HFFc6 (cell line): Measurements from ENCODE around the gene ZNF836. TPM values are rescaled to one million over a fixed set of nuclear protein-coding genes. Genes with fewer than 3 reads are reported as not detected.

ENCODE experiments used
- DNase-seq: peaks from one replicate; pipeline ENCODE4 v3.0.0-alpha.2; 2018
- H3K27ac Mint-ChIP-seq: 2 replicates; pipeline ENCODE4 v1.8.0; 2020; ENCODE audit warnings: mild to moderate bottlenecking, mixed read lengths
- H3K27me3 Mint-ChIP-seq: 2 replicates; pipeline ENCODE4 v1.8.0; 2021; ENCODE audit warnings: mild to moderate bottlenecking, moderate library complexity, mixed read lengths; ENCODE audit not compliant: insufficient read depth
- H3K36me3 Mint-ChIP-seq: 2 replicates; pipeline ENCODE4 v1.8.0; 2021; ENCODE audit warnings: low read depth, mixed read lengths
- H3K4me1 Mint-ChIP-seq: 2 replicates; pipeline ENCODE4 v1.8.0; 2020; ENCODE audit warnings: low read depth, mixed read lengths
- H3K4me3 Mint-ChIP-seq: 2 replicates; pipeline ENCODE4 v1.8.0; 2020; ENCODE audit warnings: mild to moderate bottlenecking, moderate library complexity, mixed read lengths
- H3K9me3 Mint-ChIP-seq: 2 replicates; pipeline ENCODE4 v1.8.0; 2020; ENCODE audit warnings: mild to moderate bottlenecking, mixed read lengths
- total RNA-seq, 6 experiments: library from RNA; stranded (reverse); fragmentation: NEBNext Ultra II Directional; extraction: Animal tissue kit (Norgen Biotek cat#: 25700); gene quantifications; 2 replicates in 1 of 6; 3 replicates in 5 of 6; pipeline ENCODE4 v1.2.3, GENCODE V29; 2021
- TF ChIP-seq, protein P1 (sequence below): fragments of 200-600 bp; sonication (generic); IDR thresholded peaks from 2 replicates; pipeline ENCODE4 v1.5.0; 2021; ENCODE audit warnings: antibody characterized with exemption, mild to moderate bottlenecking

ZNF836 gene
- total RNA-seq, 6 experiments from 2014 or later = 4.6 to 7.0 (median 5.9) TPM

DNA sequence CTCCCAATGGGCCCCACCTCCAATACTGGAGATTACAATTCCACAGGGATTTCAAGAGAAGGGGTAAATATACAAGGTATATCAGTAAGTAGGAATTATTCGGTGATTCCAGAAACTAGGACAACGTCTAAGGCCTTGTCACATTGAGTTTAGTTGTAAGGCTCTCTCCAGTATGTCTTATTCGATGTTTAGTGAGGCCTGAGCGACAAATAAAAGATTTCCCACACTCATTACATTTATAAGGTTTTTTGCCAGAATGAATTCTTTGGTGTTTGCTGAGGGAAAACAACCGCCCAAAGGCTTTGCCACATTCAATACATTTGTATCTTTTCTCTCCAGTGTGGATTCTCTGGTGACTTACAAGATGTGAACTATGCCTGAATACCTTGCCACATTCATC lies 56.7 kb downstream of the ZNF836 start:
- no peak for DNase-seq
- Mint-ChIP-seq H3K27me3 (no peaks in the 10 kb centered on the region; the same call in 1 of the 2 replicates), H3K4me3 (no peak overlapping the region), H3K36me3 (peaks cover 94% of the 10 kb centered on the region), H3K4me1 (no peaks in the 10 kb centered on the region), H3K9me3 (peaks cover 96% of the 10 kb centered on the region), H3K27ac (no peak overlapping the region)
- TF ChIP-seq, protein P1, sequence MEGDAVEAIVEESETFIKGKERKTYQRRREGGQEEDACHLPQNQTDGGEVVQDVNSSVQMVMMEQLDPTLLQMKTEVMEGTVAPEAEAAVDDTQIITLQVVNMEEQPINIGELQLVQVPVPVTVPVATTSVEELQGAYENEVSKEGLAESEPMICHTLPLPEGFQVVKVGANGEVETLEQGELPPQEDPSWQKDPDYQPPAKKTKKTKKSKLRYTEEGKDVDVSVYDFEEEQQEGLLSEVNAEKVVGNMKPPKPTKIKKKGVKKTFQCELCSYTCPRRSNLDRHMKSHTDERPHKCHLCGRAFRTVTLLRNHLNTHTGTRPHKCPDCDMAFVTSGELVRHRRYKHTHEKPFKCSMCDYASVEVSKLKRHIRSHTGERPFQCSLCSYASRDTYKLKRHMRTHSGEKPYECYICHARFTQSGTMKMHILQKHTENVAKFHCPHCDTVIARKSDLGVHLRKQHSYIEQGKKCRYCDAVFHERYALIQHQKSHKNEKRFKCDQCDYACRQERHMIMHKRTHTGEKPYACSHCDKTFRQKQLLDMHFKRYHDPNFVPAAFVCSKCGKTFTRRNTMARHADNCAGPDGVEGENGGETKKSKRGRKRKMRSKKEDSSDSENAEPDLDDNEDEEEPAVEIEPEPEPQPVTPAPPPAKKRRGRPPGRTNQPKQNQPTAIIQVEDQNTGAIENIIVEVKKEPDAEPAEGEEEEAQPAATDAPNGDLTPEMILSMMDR = no peak

- no peaks in the 10 kb centered on the region for H3K4me1 Mint-ChIP-seq
- no peak for DNase-seq
- TF ChIP-seq, protein P1 = no peak
- H3K27ac Mint-ChIP-seq = no peak overlapping the region
- H3K9me3 Mint-ChIP-seq = peaks cover 93% of the 10 kb centered on the region
- peaks cover 81% of the 10 kb centered on the region for H3K36me3 Mint-ChIP-seq
- no peak overlapping the region for H3K4me3 Mint-ChIP-seq
- H3K27me3 Mint-ChIP-seq = no peaks in the 10 kb centered on the region; the same call in 1 of the 2 replicates
These were observed 58.8 kb downstream of the ZNF836 start for GRCh38 chr19:52112624-52113023.

DNA sequence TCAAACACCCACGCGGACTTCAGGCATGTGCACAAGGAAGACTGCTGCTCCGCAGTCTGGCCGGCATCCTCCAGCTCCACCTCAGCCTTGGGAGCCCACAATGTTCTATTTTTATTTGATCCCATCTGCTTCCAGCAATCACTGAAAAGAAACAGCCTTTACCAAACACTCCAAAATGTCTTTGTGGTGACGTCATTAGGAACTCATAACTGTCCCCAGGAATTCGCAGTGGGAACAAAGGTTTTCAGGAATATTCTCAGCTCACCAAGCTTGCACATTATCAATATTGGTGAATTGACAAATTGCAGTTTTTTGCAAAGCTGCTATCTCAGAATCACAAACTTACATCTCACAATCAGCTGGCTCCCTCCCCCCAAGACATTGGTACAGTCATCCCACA lies 60.6 kb downstream of the ZNF836 start:
- no peak for DNase-seq

More for the DNA sequence above, 60.6 kb downstream of the ZNF836 start:
- Mint-ChIP-seq H3K4me3 (no peak overlapping the region), H3K36me3 (peaks cover 71% of the 10 kb centered on the region), H3K4me1 (no peaks in the 10 kb centered on the region), H3K27ac (no peak overlapping the region), H3K9me3 (peaks cover 95% of the 10 kb centered on the region), H3K27me3 (no peaks in the 10 kb centered on the region; the same call in 1 of the 2 replicates)
- TF ChIP-seq, protein P1 = no peak

Other genes starting within 250 kb of the ZNF836 start
- 1 to 10 TPM; 2.7 to 5.4 (median 3.8) TPM for gene ZNF613, start 244.1 kb downstream of the ZNF836 start, total RNA-seq
- gene ZNF350, start 184.8 kb downstream of the ZNF836 start, total RNA-seq = 1 to 10 TPM; 4.8 to 7.0 (median 5.6) TPM
- gene ZNF615, start 163.4 kb downstream of the ZNF836 start, total RNA-seq = 1 to 10 TPM; 4.4 to 5.7 (median 4.8) TPM
- 1 to 10 TPM; 4.1 to 7.2 (median 5.3) TPM for gene ZNF614, start 143.2 kb downstream of the ZNF836 start, total RNA-seq
- 1 to 10 TPM; 5.6 to 6.9 (median 6.7) TPM for gene ZNF432, start 122.8 kb downstream of the ZNF836 start, total RNA-seq
- gene ZNF841, start 75.9 kb downstream of the ZNF836 start, total RNA-seq = 10 to 100 TPM; 13.2 to 17.1 (median 14.3) TPM
- 10 to 100 TPM in 3 of 6 experiments, 1 to 10 TPM in 3; 8.6 to 11.0 (median 9.9) TPM for gene ZNF616, start 31.7 kb downstream of the ZNF836 start, total RNA-seq
- gene PPP2R1A, start 18.4 kb upstream of the ZNF836 start, total RNA-seq = 100 to 1,000 TPM; 326 to 383 (median 349) TPM
- 10 to 100 TPM in 5 of 6 experiments, 1 to 10 TPM in 1; 9.6 to 12.0 (median 10.8) TPM for gene ZNF766, start 98.0 kb upstream of the ZNF836 start, total RNA-seq
- 10 to 100 TPM in 5 of 6 experiments, 1 to 10 TPM in 1; 9.8 to 12.5 (median 11.9) TPM for gene ZNF480, start 125.5 kb upstream of the ZNF836 start, total RNA-seq
- gene ZNF610, start 164.6 kb upstream of the ZNF836 start, total RNA-seq = under 1 TPM in 1 of 6 experiments, not detected in 5; 0.14 TPM
- 10 to 100 TPM in 4 of 6 experiments, 1 to 10 TPM in 2; 7.5 to 21.7 (median 19.5) TPM for gene ZNF880, start 198.3 kb upstream of the ZNF836 start, total RNA-seq
- 10 to 100 TPM in 5 of 6 experiments, 1 to 10 TPM in 1; 9.7 to 21.2 (median 17.5) TPM for gene ZNF528, start 226.2 kb upstream of the ZNF836 start, total RNA-seq